Measurements from ENCODE around the gene LY6G6D. TPM values are rescaled to one million over a fixed set of nuclear protein-coding genes. Genes with fewer than 3 reads are reported as not detected.

LY6G6D gene
- total RNA-seq, 4 donors from 2014 or later, result not detected

DNA sequence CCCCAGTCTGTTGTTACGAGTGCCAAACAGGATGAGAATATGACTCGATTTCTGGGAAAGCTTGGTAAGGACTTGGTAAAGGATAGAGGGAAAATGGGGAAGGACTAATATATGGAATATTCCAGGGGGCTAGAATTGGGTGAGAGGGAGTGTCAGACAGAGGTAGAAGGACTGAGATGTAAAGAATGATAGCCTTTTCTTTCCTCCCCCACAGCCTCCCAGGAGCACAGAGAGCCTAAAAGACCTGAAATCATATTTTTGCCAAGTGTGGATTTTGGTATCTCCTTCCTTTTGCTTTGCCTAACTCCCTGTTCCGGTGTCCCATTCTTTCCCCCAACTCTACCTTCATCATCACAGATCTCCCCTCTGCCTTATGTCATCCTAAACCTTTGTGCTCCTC is 27.7 kb downstream of the LY6G6D start:
- H3K4me3 ChIP-seq, result no peak overlapping the region
- in situ Hi-C loops (cut with MboI; ENCODE audit: low pct_ligation_motif_present in 1 of 4, low pct_unique_long_range_greater_than_20kb in 1 of 4, low sequenced_read_pairs in 3 of 4), result no loop called here
- H3K36me3 ChIP-seq, result no peaks in the 10 kb centered on the region
- H3K4me1 ChIP-seq, result peaks cover 5 to 29% (median 25%) of the 10 kb centered on the region in 4 donors
- H3K27me3 ChIP-seq, result no peaks in the 10 kb centered on the region
- intact Hi-C loops (cut with DNase I; ENCODE audit: low total_unique reads), result no loop called here
- 83 to 94% methylated on average over 3 of the region's 3 CpGs for WGBS, 2 donors (ENCODE audit: low coverage in 1 of 2)
- TF ChIP-seq POLR2AphosphoS5 (IDR thresholded peaks at IDR 0.05) (no peak), POLR2A (IDR thresholded peaks at IDR 0.05) (no peak), EP300 (IDR thresholded peaks at IDR 0.05; ENCODE audit: low read depth) (no peak)
- TF ChIP-seq, protein P1, sequence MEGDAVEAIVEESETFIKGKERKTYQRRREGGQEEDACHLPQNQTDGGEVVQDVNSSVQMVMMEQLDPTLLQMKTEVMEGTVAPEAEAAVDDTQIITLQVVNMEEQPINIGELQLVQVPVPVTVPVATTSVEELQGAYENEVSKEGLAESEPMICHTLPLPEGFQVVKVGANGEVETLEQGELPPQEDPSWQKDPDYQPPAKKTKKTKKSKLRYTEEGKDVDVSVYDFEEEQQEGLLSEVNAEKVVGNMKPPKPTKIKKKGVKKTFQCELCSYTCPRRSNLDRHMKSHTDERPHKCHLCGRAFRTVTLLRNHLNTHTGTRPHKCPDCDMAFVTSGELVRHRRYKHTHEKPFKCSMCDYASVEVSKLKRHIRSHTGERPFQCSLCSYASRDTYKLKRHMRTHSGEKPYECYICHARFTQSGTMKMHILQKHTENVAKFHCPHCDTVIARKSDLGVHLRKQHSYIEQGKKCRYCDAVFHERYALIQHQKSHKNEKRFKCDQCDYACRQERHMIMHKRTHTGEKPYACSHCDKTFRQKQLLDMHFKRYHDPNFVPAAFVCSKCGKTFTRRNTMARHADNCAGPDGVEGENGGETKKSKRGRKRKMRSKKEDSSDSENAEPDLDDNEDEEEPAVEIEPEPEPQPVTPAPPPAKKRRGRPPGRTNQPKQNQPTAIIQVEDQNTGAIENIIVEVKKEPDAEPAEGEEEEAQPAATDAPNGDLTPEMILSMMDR (IDR thresholded peaks at IDR 0.05), result no peak
- H3K27ac ChIP-seq, result no peak overlapping the region
- no peak for DNase-seq
- no peaks in the 10 kb centered on the region for H3K9me3 ChIP-seq

DNA sequence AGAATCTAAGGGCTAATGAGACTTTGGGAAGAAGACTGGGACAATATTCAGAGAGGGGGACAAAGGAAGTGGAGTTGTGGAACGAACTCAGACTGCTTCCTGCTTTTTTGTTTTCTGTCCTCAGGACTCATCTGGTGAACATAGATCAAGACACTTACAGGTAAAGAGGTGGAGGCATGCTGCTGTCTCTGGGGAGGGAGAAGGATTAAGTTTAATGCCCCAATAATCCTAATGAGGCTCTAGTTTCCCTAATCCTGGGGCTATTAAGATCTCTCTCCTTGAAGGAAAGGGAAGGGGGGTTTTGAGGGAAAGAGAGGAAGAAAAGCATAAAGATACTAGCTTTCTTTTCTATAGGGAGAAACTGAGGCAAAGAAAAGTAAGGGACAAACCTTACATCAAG is 29.3 kb downstream of the LY6G6D start:
- Histone ChIP-seq H3K4me1 (peaks cover under 1 to 14% (median 12%) of the 10 kb centered on the region in 4 donors), H3K27ac (no peak overlapping the region), H3K4me3 (no peak overlapping the region), H3K27me3 (no peaks in the 10 kb centered on the region), H3K36me3 (no peaks in the 10 kb centered on the region), H3K9me3 (no peaks in the 10 kb centered on the region)
- intact Hi-C loops (cut with DNase I; ENCODE audit: low total_unique reads) (no loop called here), in situ Hi-C loops (cut with MboI; ENCODE audit: low pct_ligation_motif_present in 1 of 4, low pct_unique_long_range_greater_than_20kb in 1 of 4, low sequenced_read_pairs in 3 of 4) (no loop called here)
- DNase-seq, result no peak
- 44 to 57% methylated on average over 1 of the region's 1 CpG for WGBS, 2 donors (ENCODE audit: low coverage in 1 of 2)
- TF ChIP-seq EP300 (IDR thresholded peaks at IDR 0.05; ENCODE audit: low read depth) (no peak), POLR2A (IDR thresholded peaks at IDR 0.05) (no peak), POLR2AphosphoS5 (IDR thresholded peaks at IDR 0.05) (no peak)
- TF ChIP-seq, protein P1 (IDR thresholded peaks at IDR 0.05), result no peak

DNA sequence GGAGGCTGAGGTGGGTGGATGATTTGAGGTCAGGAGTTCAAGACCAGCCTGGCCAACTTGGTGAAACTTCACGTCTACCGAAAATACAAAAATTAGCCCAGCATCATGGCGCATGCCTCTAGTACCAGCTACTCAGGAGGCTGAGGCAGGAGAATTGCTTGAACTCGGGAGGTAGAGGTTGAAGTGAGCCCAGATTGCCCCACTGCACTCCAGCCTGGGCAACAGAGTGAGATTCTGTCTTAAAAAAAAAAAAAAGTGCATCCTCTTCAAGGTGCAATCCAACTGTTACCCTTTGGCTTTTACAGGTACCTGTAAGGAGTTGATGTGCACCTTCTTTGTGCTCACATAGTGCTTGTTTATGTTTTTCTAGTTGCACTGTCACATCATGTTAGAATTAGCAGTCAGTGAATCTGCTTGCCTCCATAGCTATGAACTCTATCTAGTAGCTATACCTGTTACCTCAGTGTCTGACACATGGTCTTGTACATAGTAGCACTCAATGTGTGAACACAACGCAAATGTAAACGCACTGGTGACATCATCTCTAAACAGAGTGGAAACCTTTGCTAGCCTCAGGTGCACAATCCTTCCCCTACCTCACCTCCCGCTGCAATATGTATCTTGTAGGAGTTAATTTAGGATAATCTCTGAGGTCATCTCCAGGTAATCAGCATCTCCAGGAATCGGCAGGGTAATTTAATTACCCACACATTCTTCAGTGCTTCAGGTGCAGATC is 34.3 kb downstream of the LY6G6D start:
- Histone ChIP-seq H3K9me3 (no peaks in the 10 kb centered on the region), H3K27me3 (no peaks in the 10 kb centered on the region), H3K4me1 (peaks cover 0 to 5% (median 0%) of the 10 kb centered on the region in 4 donors), H3K27ac (no peak overlapping the region), H3K4me3 (no peak overlapping the region), H3K36me3 (no peaks in the 10 kb centered on the region)
- in situ Hi-C loops (cut with MboI; ENCODE audit: low pct_ligation_motif_present in 1 of 4, low pct_unique_long_range_greater_than_20kb in 1 of 4, low sequenced_read_pairs in 3 of 4), result no loop called here
- no peak for DNase-seq
- intact Hi-C loops (cut with DNase I; ENCODE audit: low total_unique reads), result loop anchor here (1.0 kb wide), 1 partner anchor 29 kb away; no protein-coding TSS in a partner anchor
- TF ChIP-seq, protein P1 (IDR thresholded peaks at IDR 0.05), result no peak
- TF ChIP-seq EP300 (IDR thresholded peaks at IDR 0.05; ENCODE audit: low read depth), result no peak
- no peak for TF ChIP-seq POLR2AphosphoS5 (IDR thresholded peaks at IDR 0.05)
- no peak for TF ChIP-seq POLR2A (IDR thresholded peaks at IDR 0.05)
- 80 to 88% methylated on average over 4 to 8 of the region's 8 CpGs for WGBS, 2 donors (ENCODE audit: low coverage in 1 of 2)

DNA sequence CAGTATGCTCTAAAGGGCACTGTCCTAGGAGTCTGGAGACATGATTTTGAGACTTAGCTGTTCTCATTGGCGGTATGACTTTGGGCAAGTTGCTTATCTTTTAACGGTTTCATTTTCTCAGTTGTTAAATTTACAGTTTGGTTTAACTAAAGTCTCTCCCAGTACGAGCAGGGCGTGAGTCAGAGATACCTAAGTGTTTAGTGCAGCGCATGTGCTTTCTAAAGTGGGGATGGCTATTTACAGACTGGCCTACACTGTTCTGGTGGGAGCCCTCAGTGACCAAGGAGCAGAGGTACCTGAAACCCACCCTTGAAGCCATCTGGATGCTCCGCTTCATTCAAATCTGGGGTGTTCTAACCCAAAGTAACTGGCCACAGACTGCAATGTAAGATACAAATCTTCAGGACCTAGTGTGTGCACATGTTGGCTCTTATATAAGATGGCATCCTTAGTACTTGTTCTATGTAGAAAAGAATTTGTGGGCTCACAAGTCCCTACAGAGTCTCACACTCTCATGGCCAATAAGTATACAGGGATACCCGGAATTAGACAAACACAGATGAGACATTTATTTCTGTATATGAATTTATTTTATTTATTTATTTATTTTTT is 35.4 kb downstream of the LY6G6D start:
- no peak for DNase-seq
- WGBS, 2 donors (ENCODE audit: low coverage in 1 of 2), result 70 to 82% methylated on average over 4 to 7 of the region's 7 CpGs

More for the DNA sequence above, 35.4 kb downstream of the LY6G6D start:
- H3K4me1 ChIP-seq, result peaks cover 0 to 5% (median 0%) of the 10 kb centered on the region in 4 donors
- no peak overlapping the region for H3K4me3 ChIP-seq
- no peak for TF ChIP-seq EP300 (IDR thresholded peaks at IDR 0.05; ENCODE audit: low read depth)
- TF ChIP-seq POLR2A (IDR thresholded peaks at IDR 0.05), result no peak
- TF ChIP-seq POLR2AphosphoS5 (IDR thresholded peaks at IDR 0.05), result no peak
- TF ChIP-seq, protein P1 (IDR thresholded peaks at IDR 0.05), result no peak
- H3K27me3 ChIP-seq, result no peaks in the 10 kb centered on the region
- H3K9me3 ChIP-seq, result no peaks in the 10 kb centered on the region
- no peak overlapping the region for H3K27ac ChIP-seq
- no peaks in the 10 kb centered on the region for H3K36me3 ChIP-seq
- in situ Hi-C loops (cut with MboI; ENCODE audit: low pct_ligation_motif_present in 1 of 4, low pct_unique_long_range_greater_than_20kb in 1 of 4, low sequenced_read_pairs in 3 of 4), result no loop called here
- intact Hi-C loops (cut with DNase I; ENCODE audit: low total_unique reads), result loop anchor here (1.0 kb wide), 1 partner anchor 30 kb away; no protein-coding TSS in a partner anchor

All from transverse colon (tissue), 4 donors.